Endothelial cell (in vitro differentiated cells): ENCODE results near the gene YPEL2. TPM values are rescaled to one million over a fixed set of nuclear protein-coding genes. Genes with fewer than 3 reads are reported as not detected.

Experiments
- DNase-seq: peaks from one replicate; pipeline ENCODE4 v3.0.0; 2021; ENCODE audit warnings: low spot score
- H3K27ac Mint-ChIP-seq: one replicate; pipeline ENCODE4 v1.8.0; 2021; ENCODE audit warnings: mixed read lengths, inconsistent platforms; ENCODE audit not compliant: unreplicated experiment
- H3K27me3 Mint-ChIP-seq: one replicate; pipeline ENCODE4 v1.8.0; 2021; ENCODE audit warnings: mild to moderate bottlenecking, moderate library complexity, mixed read lengths, inconsistent platforms; ENCODE audit not compliant: unreplicated experiment
- H3K36me3 Mint-ChIP-seq: one replicate; pipeline ENCODE4 v1.8.0; 2021; ENCODE audit warnings: mild to moderate bottlenecking, low read depth, mixed read lengths, inconsistent platforms; ENCODE audit not compliant: unreplicated experiment
- H3K4me1 Mint-ChIP-seq: one replicate; pipeline ENCODE4 v1.8.0; 2021; ENCODE audit warnings: mild to moderate bottlenecking, mixed read lengths, inconsistent platforms; ENCODE audit not compliant: unreplicated experiment
- H3K4me3 Mint-ChIP-seq: one replicate; pipeline ENCODE4 v1.8.0; 2021; ENCODE audit warnings: mild to moderate bottlenecking, mixed read lengths, inconsistent platforms; ENCODE audit not compliant: unreplicated experiment
- H3K9me3 Mint-ChIP-seq: one replicate; pipeline ENCODE4 v1.8.0; 2021; ENCODE audit warnings: mixed read lengths, inconsistent platforms; ENCODE audit not compliant: unreplicated experiment
- CTCF ChIP-seq: fragments of 200-600 bp; sonication (generic); IDR thresholded peaks from one replicate; pipeline ENCODE4 v1.5.0; 2021; ENCODE audit warnings: antibody characterized with exemption; ENCODE audit not compliant: unreplicated experiment
- total RNA-seq: library from RNA; stranded (reverse); fragmentation: NEBNext Ultra II Directional; extraction: Animal tissue kit (Norgen Biotek cat#: 25700); gene quantifications from one replicate; pipeline ENCODE4 v1.2.1, GENCODE V29; 2021; ENCODE audit not compliant: unreplicated experiment

The YPEL2 gene
- total RNA-seq, 1 donor from 2014 or later: 16.7 TPM

GRCh38 chr17:59356543-59357218 is 25.2 kb downstream of the YPEL2 start:
- TF ChIP-seq CTCF: no peak
- Mint-ChIP-seq H3K27me3 (no peaks in the 10 kb centered on the region), H3K4me1 (peaks cover 8% of the 10 kb centered on the region), H3K27ac (no peak overlapping the region), H3K4me3 (no peak overlapping the region), H3K36me3 (peaks cover 38% of the 10 kb centered on the region), H3K9me3 (no peaks in the 10 kb centered on the region)
- DNase-seq: no peak

- H3K36me3 Mint-ChIP-seq: peaks cover 33% of the 10 kb centered on the region
- no peak overlapping the region for H3K27ac Mint-ChIP-seq
- no peak for DNase-seq
- H3K27me3 Mint-ChIP-seq: no peaks in the 10 kb centered on the region
- H3K9me3 Mint-ChIP-seq: no peaks in the 10 kb centered on the region
- no peak for TF ChIP-seq CTCF
- no peak overlapping the region for H3K4me3 Mint-ChIP-seq
- peaks cover 8% of the 10 kb centered on the region for H3K4me1 Mint-ChIP-seq
These were observed 25.8 kb downstream of the YPEL2 start for GRCh38 chr17:59357219-59357697.

- H3K27ac Mint-ChIP-seq: no peak overlapping the region
- DNase-seq: no peak
- H3K4me3 Mint-ChIP-seq: no peak overlapping the region
- H3K27me3 Mint-ChIP-seq: no peaks in the 10 kb centered on the region
- peaks cover 33% of the 10 kb centered on the region for H3K36me3 Mint-ChIP-seq
- no peak for TF ChIP-seq CTCF
- H3K9me3 Mint-ChIP-seq: no peaks in the 10 kb centered on the region
- peaks cover 8% of the 10 kb centered on the region for H3K4me1 Mint-ChIP-seq
These were observed 26.5 kb downstream of the YPEL2 start for GRCh38 chr17:59357929-59358328.

GRCh38 chr17:59361386-59361785 is 29.9 kb downstream of the YPEL2 start:
- no peak for DNase-seq
- H3K36me3 Mint-ChIP-seq: peaks cover 14% of the 10 kb centered on the region
- TF ChIP-seq CTCF: no peak
- H3K27me3 Mint-ChIP-seq: no peaks in the 10 kb centered on the region
- no peak overlapping the region for H3K27ac Mint-ChIP-seq
- H3K9me3 Mint-ChIP-seq: no peaks in the 10 kb centered on the region
- H3K4me3 Mint-ChIP-seq: no peak overlapping the region
- H3K4me1 Mint-ChIP-seq: peaks cover 6% of the 10 kb centered on the region
